ENCODE measurements around the gene GAS2L1. TPM values are rescaled to one million over a fixed set of nuclear protein-coding genes. Genes with fewer than 3 reads are reported as not detected.

The GAS2L1 gene
- total and polyA plus RNA-seq, 3 experiments from 2014 or later = 0.58 to 0.71 (median 0.61) TPM

DNA sequence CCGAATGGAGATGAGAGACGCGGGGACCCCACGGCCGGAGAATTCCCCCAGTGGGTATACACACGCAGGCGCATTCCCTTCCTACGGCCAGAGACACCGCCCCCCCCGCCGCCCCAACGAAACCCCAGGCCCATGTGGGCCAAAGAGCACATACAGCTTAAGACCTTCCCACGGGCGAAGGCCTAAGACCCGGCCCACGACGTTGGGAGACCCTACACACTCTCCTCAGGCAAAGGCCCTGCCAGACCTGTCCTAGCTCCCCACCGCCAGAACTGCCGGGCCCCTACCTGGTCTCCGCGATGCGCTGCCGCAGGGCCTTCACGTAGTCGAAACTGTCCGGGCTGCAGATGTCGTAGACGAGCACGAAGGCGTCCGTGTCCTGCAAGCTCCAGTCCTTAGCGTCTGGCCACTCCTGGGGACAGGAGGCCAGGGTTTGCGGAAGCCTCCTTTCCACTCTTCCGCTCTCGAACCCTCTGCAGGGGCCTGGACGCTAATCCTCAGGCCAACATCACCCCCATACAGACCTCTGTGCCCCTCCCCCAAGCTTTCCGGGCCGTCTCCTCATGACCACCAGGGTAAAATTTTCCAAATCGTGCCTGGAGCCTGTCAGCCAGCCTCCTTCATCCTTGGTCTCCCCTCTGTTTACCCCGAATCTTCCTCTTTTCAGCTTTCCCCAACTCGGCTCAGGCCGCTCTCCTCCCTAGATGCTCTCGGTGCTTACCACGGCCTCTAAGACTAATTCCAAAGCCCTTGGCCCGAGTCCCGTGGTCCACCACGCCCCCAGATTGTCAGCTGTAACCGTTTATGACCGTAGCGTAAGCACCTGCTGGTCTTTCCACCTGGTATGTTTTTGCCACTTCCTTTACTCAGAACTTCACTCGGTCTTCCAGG, 7.4 kb downstream of the GAS2L1 start:
- peak in 1 of 5 donors; percentile 29 for DNase-seq
- H3K27ac Mint-ChIP-seq = peak overlapping the region in 2 of 8 donors; percentile 58 to 79
- POLR2A ChIA-PET = no interaction called here

DNA sequence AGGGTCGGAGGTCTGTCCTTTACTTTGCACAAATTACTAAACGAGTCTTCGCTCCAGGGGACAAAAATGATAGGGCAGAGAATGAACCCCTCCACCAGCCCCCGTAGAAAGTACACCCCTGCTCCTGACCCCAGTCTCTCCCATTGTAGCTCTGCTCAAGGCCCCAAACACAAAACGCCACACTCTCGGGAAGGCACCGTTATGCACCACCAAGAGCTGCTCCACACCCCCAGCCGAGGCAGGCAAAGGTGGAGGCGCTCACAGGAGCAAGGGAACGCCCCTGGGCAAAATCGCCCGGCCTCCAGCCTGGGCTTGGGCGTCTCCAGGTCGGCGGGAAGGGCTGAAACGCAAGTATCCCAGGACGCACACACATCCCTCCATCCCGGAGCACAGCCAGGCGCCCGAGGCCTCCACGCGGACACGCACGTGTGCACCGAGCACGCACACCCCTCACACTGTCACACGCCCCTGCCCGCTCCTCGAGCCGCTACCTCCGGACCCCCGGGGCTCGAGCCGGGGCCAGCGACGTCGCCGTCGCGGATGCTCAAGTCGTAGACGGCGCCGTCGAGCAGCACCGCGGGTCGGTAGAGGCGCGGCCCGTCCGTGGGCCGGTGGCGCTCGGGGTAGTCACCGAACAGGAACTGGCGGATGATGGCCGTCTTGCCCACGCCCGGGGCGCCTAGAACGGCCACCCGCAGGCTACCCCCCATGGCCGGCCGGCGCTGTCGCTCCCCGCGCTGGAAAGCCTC, 8.3 kb downstream of the GAS2L1 start:
- Mint-ChIP-seq H3K27me3 (peaks cover 24 to 42% of the 10 kb centered on the region in 2 donors), H3K36me3 (no peaks in the 10 kb centered on the region), H3K9me3 (no peaks in the 10 kb centered on the region), H3K4me3 (peak overlapping the region; percentile 20 to 71 (median 59)), H3K4me1 (peaks cover 13 to 35% (median 15%) of the 10 kb centered on the region in 3 donors), H3K27ac (peak overlapping the region in 1 of 8 donors; percentile 58)
- POLR2A ChIA-PET = no interaction called here
- H3K27ac ChIP-seq (ENCODE audit: low read depth, low read length) = no peak overlapping the region
- peaks cover 11% of the 10 kb centered on the region for H3K4me1 ChIP-seq (ENCODE audit: insufficient read depth, low read length)
- peaks cover 18% of the 10 kb centered on the region for H3K27me3 ChIP-seq (ENCODE audit: insufficient read depth, low read length, poor library complexity, severe bottlenecking)
- H3K9me3 ChIP-seq (ENCODE audit: low read length) = no peaks in the 10 kb centered on the region
- no peaks in the 10 kb centered on the region for H3K36me3 ChIP-seq (ENCODE audit: insufficient read depth, low read length)
- no peak overlapping the region for H3K4me3 ChIP-seq (ENCODE audit: low read length)
- CTCF ChIA-PET = no interaction called here
- DNase-seq = no peak

More for the DNA sequence above, 7.4 kb downstream of the GAS2L1 start:
- H3K27ac ChIP-seq (ENCODE audit: low read depth, low read length) = no peak overlapping the region
- no peaks in the 10 kb centered on the region for H3K36me3 ChIP-seq (ENCODE audit: insufficient read depth, low read length)
- H3K4me1 Mint-ChIP-seq = peaks cover 15 to 43% (median 16%) of the 10 kb centered on the region in 3 donors
- H3K9me3 ChIP-seq (ENCODE audit: low read length) = no peaks in the 10 kb centered on the region
- H3K27me3 Mint-ChIP-seq = peaks cover 24 to 42% of the 10 kb centered on the region in 2 donors
- no peak overlapping the region for H3K4me3 ChIP-seq (ENCODE audit: low read length)
- no peaks in the 10 kb centered on the region for H3K9me3 Mint-ChIP-seq
- H3K27me3 ChIP-seq (ENCODE audit: insufficient read depth, low read length, poor library complexity, severe bottlenecking) = peaks cover 18% of the 10 kb centered on the region
- no peaks in the 10 kb centered on the region for H3K36me3 Mint-ChIP-seq
- peak overlapping the region; percentile 20 to 71 (median 59) for H3K4me3 Mint-ChIP-seq
- CTCF ChIA-PET = interaction anchor here (1.2 kb wide), 1 partner anchor 11 kb away, joined by 3 read pairs; no protein-coding TSS in a partner anchor
- H3K4me1 ChIP-seq (ENCODE audit: insufficient read depth, low read length) = peaks cover 14% of the 10 kb centered on the region

DNA sequence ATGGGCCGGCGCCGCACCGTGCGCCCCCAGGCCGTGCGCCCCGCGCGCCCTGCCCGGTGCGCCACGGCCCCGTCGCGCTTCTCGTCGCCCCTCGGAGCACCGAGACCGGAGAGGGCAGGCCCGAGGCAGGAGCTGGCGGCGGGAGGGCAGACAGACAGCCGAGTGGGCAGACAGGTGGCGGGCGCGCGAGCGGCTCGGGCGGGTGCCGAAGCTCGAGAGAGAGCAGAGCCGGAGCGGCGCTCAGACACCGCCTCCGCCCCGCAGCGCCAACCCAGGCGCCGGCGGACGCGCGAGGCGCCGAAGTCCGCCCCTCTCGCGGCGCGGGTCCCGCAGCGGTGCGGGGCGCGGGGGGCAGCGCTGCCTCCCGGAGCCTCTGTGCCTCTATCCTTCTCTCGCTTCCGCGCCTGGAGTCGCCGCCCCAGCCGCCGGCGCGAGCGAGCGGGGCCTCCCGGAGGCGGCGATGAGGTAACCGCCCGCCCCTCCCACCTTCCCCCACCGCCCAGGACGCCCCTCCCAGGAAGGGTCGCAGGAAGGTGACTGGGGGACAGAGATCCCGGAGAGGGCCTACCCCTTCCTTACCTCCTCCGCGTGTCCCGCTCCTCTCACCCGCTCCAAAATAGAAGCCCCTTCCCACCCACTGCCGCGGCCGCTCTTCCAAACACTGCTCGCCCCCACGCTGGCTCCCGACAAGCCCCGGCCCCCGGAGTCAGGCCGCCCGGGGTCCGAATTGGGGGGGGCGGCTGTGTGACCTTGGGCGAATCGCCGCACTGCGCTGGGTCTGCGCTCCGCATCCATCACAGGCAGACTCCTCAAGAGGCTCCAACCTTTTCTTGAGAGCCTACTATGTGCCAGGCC, 9.1 kb downstream of the GAS2L1 start, which contains the start of gene RASL10A:
RASL10A (minus strand) TSS at position 412 of the 855 bp plus-strand sequence. CDS start 451 bp downstream, outside the sequence.
- Histone ChIP-seq H3K4me3 (ENCODE audit: low read length) (no peak within 1 kb of the TSS), H3K36me3 (ENCODE audit: insufficient read depth, low read length) (no peaks in the 10 kb centered on the region), H3K4me1 (ENCODE audit: insufficient read depth, low read length) (peaks cover 11% of the 10 kb centered on the region), H3K27ac (ENCODE audit: low read depth, low read length) (no peak within 1 kb of the TSS), H3K9me3 (ENCODE audit: low read length) (no peaks in the 10 kb centered on the region), H3K27me3 (ENCODE audit: insufficient read depth, low read length, poor library complexity, severe bottlenecking) (peaks cover 18% of the 10 kb centered on the region)
- CTCF ChIA-PET = no interaction called here
- Mint-ChIP-seq H3K9me3 (no peaks in the 10 kb centered on the region), H3K4me1 (peaks cover 13 to 34% (median 15%) of the 10 kb centered on the region in 3 donors), H3K36me3 (no peaks in the 10 kb centered on the region), H3K27ac (peak within 1 kb of the TSS in 1 of 8 donors; percentile 58), H3K27me3 (peaks cover 24 to 42% of the 10 kb centered on the region in 2 donors), H3K4me3 (peak within 1 kb of the TSS; percentile 35 to 78 (median 63))
- DNase-seq = no peak
- POLR2A ChIA-PET = no interaction called here

DNA sequence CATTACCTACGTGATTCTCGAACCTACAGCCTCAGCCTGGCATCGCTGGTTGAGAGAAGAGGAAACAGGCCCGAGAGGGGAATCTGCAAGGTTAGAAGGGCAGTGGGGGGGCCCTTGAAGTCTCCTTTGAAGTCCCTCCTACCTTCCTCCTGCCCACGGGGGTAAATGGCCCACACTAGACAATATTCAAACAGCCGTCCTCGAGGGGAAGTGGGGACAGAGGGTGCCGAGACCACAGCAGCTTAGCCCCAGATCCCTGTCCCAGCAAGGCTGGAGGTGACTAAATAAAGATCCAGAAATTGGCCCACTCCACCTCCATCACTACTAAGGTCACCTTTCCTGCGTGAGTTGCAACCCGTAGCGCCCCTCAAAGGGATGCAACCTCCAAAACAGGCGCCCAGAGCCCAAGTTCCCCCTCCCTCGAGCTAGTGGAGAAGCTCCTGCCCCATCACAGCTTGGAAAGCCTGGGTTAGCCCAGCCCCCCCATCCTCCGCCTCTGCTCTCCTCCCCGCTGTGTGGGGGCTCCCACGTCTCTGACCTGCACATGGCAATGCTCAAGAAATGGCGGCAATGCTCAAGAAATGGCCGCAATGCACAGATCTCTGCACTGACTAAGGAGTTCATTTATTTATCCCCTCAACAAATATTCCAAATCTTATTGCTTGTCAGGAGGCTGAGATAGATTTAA, 9.8 kb downstream of the GAS2L1 start:
- H3K4me1 ChIP-seq (ENCODE audit: insufficient read depth, low read length) = peaks cover 11% of the 10 kb centered on the region
- H3K27me3 ChIP-seq (ENCODE audit: insufficient read depth, low read length, poor library complexity, severe bottlenecking) = peaks cover 18% of the 10 kb centered on the region
- no peak for DNase-seq
- POLR2A ChIA-PET = no interaction called here
- no peak overlapping the region for H3K4me3 ChIP-seq (ENCODE audit: low read length)
- no peaks in the 10 kb centered on the region for H3K9me3 Mint-ChIP-seq
- no peaks in the 10 kb centered on the region for H3K36me3 ChIP-seq (ENCODE audit: insufficient read depth, low read length)
- H3K36me3 Mint-ChIP-seq = no peaks in the 10 kb centered on the region
- peaks cover 13 to 28% (median 15%) of the 10 kb centered on the region in 3 donors for H3K4me1 Mint-ChIP-seq
- H3K27me3 Mint-ChIP-seq = peaks cover 24 to 39% of the 10 kb centered on the region in 2 donors
- CTCF ChIA-PET = no interaction called here
- no peak overlapping the region for H3K27ac Mint-ChIP-seq
- peak overlapping the region in 3 of 7 donors; percentile 63 to 78 (median 69) for H3K4me3 Mint-ChIP-seq
- H3K27ac ChIP-seq (ENCODE audit: low read depth, low read length) = no peak overlapping the region
- no peaks in the 10 kb centered on the region for H3K9me3 ChIP-seq (ENCODE audit: low read length)

DNA sequence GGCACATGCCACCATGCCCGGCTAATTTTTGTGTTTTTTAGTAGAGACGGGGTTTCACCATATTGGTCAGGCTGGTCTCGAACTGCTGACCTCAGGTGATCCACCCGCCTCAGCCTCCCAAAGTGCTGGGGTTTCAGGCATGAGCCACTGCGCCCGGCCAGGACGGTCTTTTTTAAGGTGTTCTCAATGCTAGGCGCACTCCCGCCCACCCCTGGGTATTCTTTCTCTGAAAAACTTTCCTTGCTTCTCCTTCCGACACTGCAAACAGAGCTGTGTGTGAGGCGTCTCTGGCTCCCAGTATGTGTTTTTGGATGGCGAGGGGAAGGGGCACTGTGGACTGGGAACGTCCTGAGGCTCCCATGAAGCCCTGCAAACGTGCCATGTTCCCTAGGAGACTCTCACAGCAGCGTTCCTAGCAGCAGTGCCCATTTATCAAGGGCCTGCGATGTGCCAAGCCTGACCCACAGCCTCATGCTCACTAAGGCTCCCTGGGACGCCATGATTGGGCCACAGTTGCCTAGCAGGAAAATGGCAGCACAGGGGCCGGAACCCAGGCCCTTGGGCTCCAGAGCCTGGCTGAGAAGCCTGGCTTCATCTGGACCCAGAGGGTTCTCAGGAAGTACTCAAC, 11.5 kb downstream of the GAS2L1 start:
- Histone ChIP-seq H3K4me1 (ENCODE audit: insufficient read depth, low read length) (peaks cover 11% of the 10 kb centered on the region), H3K36me3 (ENCODE audit: insufficient read depth, low read length) (no peaks in the 10 kb centered on the region), H3K9me3 (ENCODE audit: low read length) (no peaks in the 10 kb centered on the region), H3K27ac (ENCODE audit: low read depth, low read length) (no peak overlapping the region), H3K27me3 (ENCODE audit: insufficient read depth, low read length, poor library complexity, severe bottlenecking) (peaks cover 15% of the 10 kb centered on the region), H3K4me3 (ENCODE audit: low read length) (no peak overlapping the region)
- H3K27ac Mint-ChIP-seq = no peak overlapping the region
- DNase-seq = no peak
- peaks cover 21 to 29% of the 10 kb centered on the region in 2 donors for H3K27me3 Mint-ChIP-seq
- CTCF ChIA-PET = no interaction called here
- H3K36me3 Mint-ChIP-seq = no peaks in the 10 kb centered on the region
- H3K4me1 Mint-ChIP-seq = peaks cover 13 to 24% (median 15%) of the 10 kb centered on the region in 3 donors
- POLR2A ChIA-PET = no interaction called here
- H3K9me3 Mint-ChIP-seq = no peaks in the 10 kb centered on the region
- H3K4me3 Mint-ChIP-seq = peak overlapping the region in 1 of 7 donors; percentile 40

DNA sequence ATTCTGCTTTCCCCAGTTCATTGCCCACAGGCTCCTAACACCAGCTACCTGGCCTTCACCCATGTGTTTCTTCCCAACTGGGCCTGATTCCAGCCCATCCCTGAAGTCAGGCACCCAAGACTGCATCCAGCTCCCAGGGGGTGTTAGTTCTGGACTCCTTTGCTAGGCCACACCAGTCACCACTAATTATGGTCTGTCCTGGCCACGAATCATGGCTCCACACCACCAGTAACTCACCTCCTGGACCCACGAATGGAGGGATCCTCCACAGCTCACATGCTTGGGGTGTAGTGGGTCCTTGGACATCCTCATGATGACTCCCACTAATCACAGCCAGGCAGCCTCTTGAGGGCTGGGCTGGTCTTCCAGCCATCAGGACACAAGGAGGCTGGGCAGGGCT, 12.6 kb downstream of the GAS2L1 start:
- H3K36me3 ChIP-seq (ENCODE audit: insufficient read depth, low read length) = no peaks in the 10 kb centered on the region
- POLR2A ChIA-PET = no interaction called here
- H3K27ac ChIP-seq (ENCODE audit: low read depth, low read length) = no peak overlapping the region
- DNase-seq = no peak
- Mint-ChIP-seq H3K27me3 (peaks cover 14 to 17% of the 10 kb centered on the region in 2 donors), H3K36me3 (no peaks in the 10 kb centered on the region), H3K4me1 (peaks cover 7 to 14% (median 11%) of the 10 kb centered on the region in 3 donors), H3K27ac (no peak overlapping the region), H3K9me3 (no peaks in the 10 kb centered on the region), H3K4me3 (no peak overlapping the region)
- peaks cover 6% of the 10 kb centered on the region for H3K27me3 ChIP-seq (ENCODE audit: insufficient read depth, low read length, poor library complexity, severe bottlenecking)
- no peak overlapping the region for H3K4me3 ChIP-seq (ENCODE audit: low read length)
- CTCF ChIA-PET = no interaction called here
- H3K9me3 ChIP-seq (ENCODE audit: low read length) = no peaks in the 10 kb centered on the region
- peaks cover 7% of the 10 kb centered on the region for H3K4me1 ChIP-seq (ENCODE audit: insufficient read depth, low read length)

DNA sequence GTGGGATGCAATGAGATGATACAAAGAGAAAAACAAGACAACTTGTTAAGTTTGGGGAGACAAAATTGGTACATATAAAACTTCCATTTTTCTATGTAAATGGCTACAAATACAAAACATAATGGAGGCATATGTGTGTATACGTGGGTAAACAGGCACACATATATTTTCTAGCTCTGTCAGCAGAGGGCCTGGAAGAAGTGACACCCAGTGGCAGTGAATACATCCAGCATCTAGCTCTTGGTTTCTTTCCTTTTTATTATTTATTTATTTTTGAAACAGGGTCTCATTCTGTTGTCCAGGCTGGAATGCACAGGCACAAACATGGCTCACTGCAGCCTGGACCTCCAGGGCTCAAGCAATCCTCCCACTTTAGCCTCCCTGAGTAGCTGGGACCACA, 14.1 kb downstream of the GAS2L1 start:
- H3K27ac Mint-ChIP-seq = peak overlapping the region in 1 of 8 donors; percentile 65
- Histone ChIP-seq H3K4me1 (ENCODE audit: insufficient read depth, low read length) (no peaks in the 10 kb centered on the region), H3K27ac (ENCODE audit: low read depth, low read length) (no peak overlapping the region), H3K36me3 (ENCODE audit: insufficient read depth, low read length) (no peaks in the 10 kb centered on the region), H3K27me3 (ENCODE audit: insufficient read depth, low read length, poor library complexity, severe bottlenecking) (no peaks in the 10 kb centered on the region), H3K9me3 (ENCODE audit: low read length) (no peaks in the 10 kb centered on the region), H3K4me3 (ENCODE audit: low read length) (no peak overlapping the region)
- no peaks in the 10 kb centered on the region for H3K9me3 Mint-ChIP-seq
- peaks cover 0 to 6% (median 5%) of the 10 kb centered on the region in 3 donors for H3K4me1 Mint-ChIP-seq
- no peak for DNase-seq
- CTCF ChIA-PET = no interaction called here
- POLR2A ChIA-PET = no interaction called here
- no peak overlapping the region for H3K4me3 Mint-ChIP-seq
- peaks cover 8 to 9% of the 10 kb centered on the region in 2 donors for H3K27me3 Mint-ChIP-seq
- no peaks in the 10 kb centered on the region for H3K36me3 Mint-ChIP-seq
